H1 (cell line): Measurements from ENCODE around the gene MAOA.

Experiments used
- HDAC6 ChIP-seq: IDR thresholded peaks from one replicate; pipeline ENCODE4 v1.7.1; 2012; ENCODE audit warnings: low read depth, mild to moderate bottlenecking, inconsistent platforms, low read length, moderate library complexity
- POLR2AphosphoS5 ChIP-seq: IDR thresholded peaks from 2 replicates; pipeline ENCODE4 v1.6.1; 2011; ENCODE audit warnings: low read depth, low read length
- RXRA ChIP-seq: IDR thresholded peaks from 2 replicates; pipeline ENCODE4 v1.6.1; 2011; ENCODE audit warnings: low read depth, mild to moderate bottlenecking, low read length, moderate library complexity; ENCODE audit not compliant: insufficient read depth
- TEAD4 ChIP-seq: IDR thresholded peaks from 2 replicates; pipeline ENCODE4 v1.6.1; 2012; ENCODE audit warnings: low read depth, low read length, inconsistent platforms, mixed read lengths
- ZNF274 ChIP-seq: IDR thresholded peaks from 2 replicates; pipeline ENCODE4 v1.7.0; 2012; ENCODE audit warnings: low read length, borderline replicate concordance; ENCODE audit errors: extremely low read depth

GRCh38 chrX:43676971-43677572, 21.0 kb downstream of the MAOA start:
- TF ChIP-seq TEAD4, result no peak
- no peak for TF ChIP-seq HDAC6
- TF ChIP-seq POLR2AphosphoS5, result no peak
- no peak for TF ChIP-seq ZNF274
- TF ChIP-seq RXRA, result no peak
